NCI-H82 treated with DMSO at 0.1 percent for 48 hours (cell line): ENCODE data around the gene TMEM239.

Experiments used
- DNase-seq: peaks from one replicate; lab custom pipeline; 2025; ENCODE audit not compliant: unreplicated experiment; lab: John Stamatoyannopoulos, UW

TMEM239 gene

DNA sequence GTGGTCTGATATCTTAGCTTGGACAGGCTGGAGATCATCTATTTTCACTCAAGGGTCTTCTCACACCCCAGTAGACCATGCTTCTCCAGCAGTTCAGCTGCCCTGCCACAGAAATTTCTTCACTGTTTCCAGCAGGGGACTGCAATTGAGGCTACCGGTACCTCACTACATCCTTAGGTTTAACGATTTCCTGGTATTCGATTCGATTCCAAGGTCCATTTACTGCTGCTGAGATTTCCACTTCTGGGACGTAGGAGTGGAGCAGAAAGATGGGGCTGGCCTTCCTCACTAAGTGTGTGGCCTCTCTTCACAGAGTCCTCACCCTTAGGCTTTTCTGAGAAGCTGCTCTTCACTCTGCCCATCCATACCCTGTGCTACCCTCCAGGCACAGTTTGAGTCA is 30.5 kb downstream of the TMEM239 start:
- DNase-seq, result no peak

DNA sequence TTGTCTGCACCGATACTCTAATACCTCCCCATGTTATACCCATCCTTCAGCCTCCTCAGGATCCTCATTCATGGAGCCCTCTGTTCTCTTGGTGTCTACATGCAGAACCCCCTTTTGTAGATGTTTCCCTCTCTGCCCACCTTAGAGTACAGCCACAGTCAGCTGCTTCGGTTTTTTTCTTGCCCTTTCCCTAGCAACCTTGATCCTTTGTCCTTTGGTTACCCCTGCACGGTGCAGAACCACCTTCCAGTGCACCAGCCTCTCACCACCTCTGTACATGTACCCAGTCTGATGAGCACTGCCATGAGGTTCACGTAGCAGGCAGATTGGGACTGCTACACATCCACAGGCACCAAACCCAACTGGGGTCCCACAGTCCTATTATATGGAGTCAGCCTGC is 31.6 kb downstream of the TMEM239 start:
- DNase-seq, result no peak

DNA sequence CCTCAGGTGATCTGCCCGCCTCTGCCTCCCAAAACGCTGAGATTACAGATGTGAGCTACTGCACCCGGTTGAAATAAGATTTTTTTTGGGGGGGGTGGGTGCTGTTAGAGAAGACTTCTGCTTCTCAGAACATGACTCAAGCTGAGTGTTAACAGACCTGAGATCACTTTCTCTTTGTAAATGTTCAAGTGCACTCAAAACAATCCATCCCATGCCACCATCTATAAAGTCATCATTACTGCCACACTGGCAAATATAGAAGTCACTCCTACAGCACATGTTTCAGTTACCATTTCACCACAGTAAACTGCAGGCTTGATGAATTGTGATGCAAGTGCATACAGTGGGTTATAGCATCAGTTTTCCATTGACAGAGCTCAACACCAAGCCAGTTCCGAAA is 33.4 kb downstream of the TMEM239 start:
- no peak for DNase-seq

DNA sequence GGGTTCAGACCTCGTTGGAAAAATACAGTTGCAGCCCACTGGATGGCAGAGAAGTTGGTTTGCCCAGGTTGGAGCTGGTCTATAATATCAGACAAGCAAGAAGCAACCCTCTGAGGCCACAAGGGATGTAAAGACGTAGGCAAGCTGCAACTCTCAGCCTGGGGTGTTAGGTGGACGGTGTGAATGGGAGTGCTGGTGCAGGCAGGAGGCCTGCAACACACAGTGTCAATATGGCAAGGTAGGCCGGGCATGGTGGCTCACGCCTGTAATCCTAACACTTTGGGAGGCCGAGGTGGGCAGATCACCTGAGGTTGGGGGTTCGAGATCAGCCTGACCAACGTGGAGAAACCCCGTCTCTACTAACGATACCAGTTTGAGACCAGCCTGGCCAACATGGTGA is 34.9 kb downstream of the TMEM239 start:
- no peak for DNase-seq

DNA sequence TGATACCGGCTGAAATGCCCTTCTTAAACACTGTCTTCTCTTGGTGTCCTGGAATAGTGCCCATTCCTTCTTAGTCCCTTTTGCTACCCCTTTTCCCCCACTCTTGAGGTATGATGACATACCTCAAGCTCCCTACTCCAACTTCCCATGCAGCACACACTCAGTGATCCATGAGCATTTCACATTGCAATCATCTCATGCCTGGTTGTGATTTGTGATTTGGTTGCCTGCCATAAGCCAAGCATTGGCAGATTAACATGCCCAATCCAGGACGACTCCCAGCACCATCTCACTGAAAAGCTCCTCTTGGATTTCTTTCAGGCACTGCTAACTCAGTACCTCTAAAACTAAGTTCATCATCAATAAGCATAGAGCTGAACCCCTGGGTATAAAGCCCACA is 42.4 kb downstream of the TMEM239 start:
- DNase-seq, result no peak

DNA sequence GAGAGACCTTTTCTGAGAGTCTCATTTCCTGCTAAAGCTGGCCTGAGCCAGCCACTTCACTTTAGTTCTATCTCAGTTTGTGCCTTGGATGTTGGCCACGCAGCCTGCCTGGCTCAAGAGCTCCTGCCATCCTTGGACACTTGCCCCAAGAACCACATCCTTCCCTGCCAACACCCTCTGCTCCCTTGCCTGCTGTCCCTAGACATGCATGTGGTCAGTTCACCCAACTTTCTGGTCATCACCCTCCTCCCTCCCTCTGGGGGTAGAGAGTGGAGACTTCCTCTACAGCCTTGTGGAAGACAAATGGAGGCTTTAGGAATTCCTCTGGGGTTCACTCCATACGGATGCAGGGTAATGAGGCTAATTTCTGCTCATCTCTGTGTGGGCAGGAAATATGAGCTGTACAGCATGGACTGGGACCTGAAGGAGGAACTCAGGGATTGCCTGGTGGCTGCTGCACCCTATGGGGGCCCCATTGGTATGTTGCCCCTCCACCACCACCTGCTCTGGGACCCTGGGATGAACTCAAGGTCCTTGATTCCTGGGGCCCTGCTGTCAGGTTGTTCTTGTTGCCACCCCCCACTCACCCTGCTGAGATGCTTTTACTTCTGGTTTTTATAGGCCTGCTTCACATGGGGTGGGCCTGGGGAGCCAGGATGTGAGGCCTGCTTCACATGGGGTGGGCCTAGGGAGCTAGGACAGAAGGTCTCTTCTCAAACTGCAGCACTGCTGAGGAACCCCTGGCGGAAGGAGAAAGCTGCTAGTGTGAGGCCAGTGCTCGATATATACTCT is 43.4 kb downstream of the TMEM239 start:
- no peak for DNase-seq

DNA sequence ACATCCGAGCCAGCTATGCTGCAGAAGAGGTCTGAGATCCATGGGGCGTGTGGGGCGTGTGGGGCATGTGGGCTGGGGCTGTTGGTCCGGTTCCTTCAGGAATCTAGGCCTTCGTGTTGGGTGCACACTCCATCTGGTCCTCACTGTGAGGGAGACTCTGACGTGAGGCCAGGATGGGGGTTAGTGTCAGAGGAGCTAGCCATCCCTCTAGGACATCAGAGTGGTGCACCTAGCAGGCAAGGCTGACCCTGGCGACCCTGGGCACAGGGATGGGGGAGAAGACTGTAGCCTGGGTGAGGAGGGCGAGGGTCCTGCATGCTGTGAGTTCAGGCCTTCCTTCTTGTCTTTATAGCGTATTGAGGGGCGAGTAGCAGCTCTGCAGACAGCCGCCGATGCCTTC is 48.5 kb downstream of the TMEM239 start:
- no peak for DNase-seq

DNA sequence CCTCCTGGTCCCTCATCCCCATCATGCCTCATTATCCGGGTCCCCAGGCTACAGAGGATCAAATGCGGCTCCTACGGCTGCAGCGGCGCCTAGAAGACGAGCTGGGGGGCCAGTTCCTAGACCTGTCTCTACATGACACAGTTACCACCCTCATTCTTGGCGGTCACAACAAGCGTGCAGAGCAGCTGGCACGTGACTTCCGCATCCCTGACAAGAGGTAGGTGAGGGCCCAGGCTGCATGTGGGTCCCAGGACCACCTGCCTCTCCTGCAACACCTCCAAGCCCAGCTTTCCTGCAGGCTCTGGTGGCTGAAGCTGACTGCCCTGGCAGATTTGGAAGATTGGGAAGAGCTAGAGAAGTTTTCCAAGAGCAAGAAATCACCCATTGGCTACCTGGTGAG is 48.9 kb downstream of the TMEM239 start:
- DNase-seq, result no peak

DNA sequence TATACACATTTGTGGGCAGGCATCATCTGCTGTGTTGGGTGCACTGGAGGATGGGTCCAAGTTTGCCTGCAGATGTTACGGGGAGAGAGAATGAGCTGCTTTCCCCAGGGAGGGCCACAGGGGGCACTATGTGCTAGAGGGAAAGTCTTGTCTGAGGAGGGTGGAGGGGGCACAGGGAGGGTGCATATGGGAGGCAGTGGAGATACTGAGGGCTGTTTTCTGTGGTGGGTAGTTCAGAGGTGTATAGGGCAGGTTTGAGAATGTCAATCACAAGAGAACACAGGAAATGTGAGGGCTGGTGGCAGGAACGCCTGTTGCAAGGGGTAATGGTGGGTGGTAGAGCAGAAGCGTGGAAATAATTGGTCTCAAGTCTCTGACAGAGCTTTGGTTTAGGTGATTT is 49.5 kb downstream of the TMEM239 start:
- no peak for DNase-seq

DNA sequence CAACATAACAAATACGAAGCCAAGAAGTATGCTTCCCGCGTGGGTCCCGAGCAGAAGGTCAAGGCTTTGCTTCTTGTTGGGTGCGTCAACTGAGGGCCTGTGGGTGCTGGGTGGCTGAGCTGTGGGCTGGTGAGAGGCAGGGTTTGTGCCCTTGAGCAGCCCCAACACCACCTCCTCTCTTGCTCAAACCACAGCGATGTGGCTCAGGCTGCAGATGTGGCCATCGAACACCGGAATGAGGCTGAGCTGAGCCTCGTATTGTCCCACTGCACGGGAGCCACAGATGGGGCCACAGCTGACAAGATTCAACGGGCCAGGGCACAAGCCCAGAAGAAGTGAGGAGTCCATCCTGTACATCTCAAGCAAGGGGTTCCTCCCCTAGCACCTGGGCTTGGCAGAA is 50.1 kb downstream of the TMEM239 start:
- DNase-seq, result no peak

DNA sequence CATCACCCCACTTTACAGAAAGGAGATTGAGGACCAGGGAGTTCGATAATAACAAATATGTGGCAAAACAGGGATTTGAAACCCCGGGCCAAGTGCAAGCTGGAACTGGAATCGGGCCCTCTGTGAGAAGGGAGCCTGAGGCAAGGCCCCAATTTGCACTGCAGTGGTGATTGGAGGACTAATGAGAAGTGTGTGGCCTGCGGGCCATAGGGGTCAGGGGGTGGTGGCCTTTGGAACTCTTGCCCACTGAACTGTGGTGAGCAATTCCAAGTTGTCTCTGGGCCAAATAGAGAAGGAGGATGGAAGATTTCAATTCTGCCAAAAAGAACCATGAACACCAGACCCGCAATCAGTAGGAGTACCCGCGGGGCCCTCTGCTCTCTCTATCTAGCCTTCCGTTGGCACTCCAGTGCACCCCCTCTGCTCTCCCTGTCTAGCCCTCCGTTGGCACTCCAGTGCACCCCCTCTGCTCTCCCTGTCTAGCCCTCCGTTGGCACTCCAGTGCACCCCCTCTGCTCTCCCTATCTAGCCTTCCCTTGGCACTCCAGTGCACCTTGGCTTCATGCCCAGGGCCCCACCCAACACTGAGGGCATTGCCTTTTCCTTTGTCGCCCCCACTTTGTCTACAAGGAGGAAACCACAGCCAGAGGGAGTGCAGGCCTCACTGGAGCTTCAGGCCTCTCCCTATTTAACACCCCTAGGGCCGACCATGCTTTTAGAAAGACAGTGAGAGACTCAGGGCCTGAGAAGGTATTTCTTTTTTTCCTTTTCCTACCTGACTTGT is 51.1 kb downstream of the TMEM239 start:
- no peak for DNase-seq
